Measurements from ENCODE around the gene MST1. TPM values are rescaled to one million over a fixed set of nuclear protein-coding genes. Genes with fewer than 3 reads are reported as not detected.
A peak's percentile ranks its signal among the peaks of the same experiment; 100 is the strongest.
"Not testable (repeated sequence)": the region's sequence is repeated elsewhere in the genome, so short reads cannot be mapped to it uniquely, and the experiment has no call there.

The MST1 gene
- total RNA-seq, 1 experiment from 2014 or later = 13.8 TPM

- POLR2A ChIA-PET = interaction anchor here (0.8 to 1.0 kb wide), 2 partner anchors 19 to 210 kb away, joined by 3 to 6 read pairs; partner anchors contain the start of gene AMIGO3
Measured at GRCh38 chr3:49700453-49701128, 11.3 kb upstream of the MST1 start.

GRCh38 chr3:49700014-49700413 is 10.7 kb upstream of the MST1 start:
- TF ChIP-seq FOXP1 (CRISPR knock-in tag; IDR thresholded peaks at IDR 0.05; ENCODE audit: borderline replicate concordance) (no peak), MYBL2 (CRISPR knock-in tag; IDR thresholded peaks at IDR 0.05) (no peak), CREM (CRISPR knock-in tag; IDR thresholded peaks at IDR 0.05) (no peak)
- H3K4me3 Mint-ChIP-seq = no peak overlapping the region
- ATAC-seq (no peak), DNase-seq (ENCODE audit: low spot score) (no peak)
- H3K36me3 Mint-ChIP-seq = peaks cover 3% of the 10 kb centered on the region
- H3K27ac Mint-ChIP-seq = peak overlapping the region; percentile 88; the same call in 1 of the 2 replicates
- no peaks in the 10 kb centered on the region for H3K9me3 Mint-ChIP-seq
- peaks cover 16% of the 10 kb centered on the region for H3K4me1 Mint-ChIP-seq
- ChIA-PET CTCF (interaction anchor here (0.8 to 3.4 kb wide), 4 partner anchors 103 to 160 kb away, joined by 3 to 29 read pairs (median 4); partner anchors contain the start of gene INKA1), POLR2A (no interaction called here)
- no peaks in the 10 kb centered on the region for H3K27me3 Mint-ChIP-seq (ENCODE audit: low read depth)

More at GRCh38 chr3:49700453-49701128, 11.3 kb upstream of the MST1 start:
- Mint-ChIP-seq H3K9me3 (no peaks in the 10 kb centered on the region), H3K27ac (peak overlapping the region; percentile 27; the same call in 1 of the 2 replicates), H3K36me3 (peaks cover 3% of the 10 kb centered on the region), H3K27me3 (ENCODE audit: low read depth) (no peaks in the 10 kb centered on the region), H3K4me1 (peaks cover 16% of the 10 kb centered on the region), H3K4me3 (no peak overlapping the region)
- DNase-seq (ENCODE audit: low spot score) (peak; percentile 52), ATAC-seq (peak; percentile 27)
- TF ChIP-seq ZNF281 (CRISPR knock-in tag; IDR thresholded peaks at IDR 0.05) (no peak), CTCF (IDR thresholded peaks at IDR 0.05) (peak; percentile 14; the same call in 1 of the 2 replicates), MYBL2 (CRISPR knock-in tag; IDR thresholded peaks at IDR 0.05) (no peak), SMAD4 (CRISPR knock-in tag; IDR thresholded peaks at IDR 0.05) (no peak), ZNF396 (CRISPR knock-in tag; IDR thresholded peaks at IDR 0.05; ENCODE audit: borderline replicate concordance) (no peak)
- CTCF ChIA-PET = interaction anchor here (0.6 to 3.7 kb wide), 65 partner anchors 8 to 423 kb away, joined by 3 to 55 read pairs (median 4); partner anchors contain the start of genes AMIGO3, AMT, CAMKV and GMPPB

GRCh38 chr3:49699281-49699979 is 10.2 kb upstream of the MST1 start:
- Mint-ChIP-seq H3K27me3 (ENCODE audit: low read depth) (no peaks in the 10 kb centered on the region), H3K4me1 (peaks cover 16% of the 10 kb centered on the region), H3K36me3 (peaks cover 3% of the 10 kb centered on the region), H3K9me3 (no peaks in the 10 kb centered on the region), H3K27ac (no peak overlapping the region), H3K4me3 (no peak overlapping the region)
- DNase-seq (ENCODE audit: low spot score) (no peak), ATAC-seq (no peak)
- POLR2A ChIA-PET = no interaction called here
- TF ChIP-seq SMAD4 (CRISPR knock-in tag; IDR thresholded peaks at IDR 0.05) (no peak), CREM (CRISPR knock-in tag; IDR thresholded peaks at IDR 0.05) (no peak), HMGA2 (CRISPR knock-in tag; IDR thresholded peaks at IDR 0.05) (no peak)
- CTCF ChIA-PET = interaction anchor here (0.8 to 3.4 kb wide), 2 partner anchors 104 to 159 kb away, joined by 4 to 29 read pairs; partner anchors contain the start of gene INKA1

- POLR2A ChIA-PET; H3K4me3 Mint-ChIP-seq; H3K9me3 Mint-ChIP-seq; DNase-seq (ENCODE audit: low spot score); H3K36me3 Mint-ChIP-seq; H3K4me1 Mint-ChIP-seq; CTCF ChIA-PET; H3K27ac Mint-ChIP-seq; H3K27me3 Mint-ChIP-seq (ENCODE audit: low read depth): not testable (repeated sequence)
- ATAC-seq = peak; percentile 33
Measured at GRCh38 chr3:49695350-49696015, 6.2 kb upstream of the MST1 start.

- ATAC-seq; H3K4me1 Mint-ChIP-seq; CTCF ChIA-PET; H3K27ac Mint-ChIP-seq; H3K36me3 Mint-ChIP-seq; POLR2A ChIA-PET; H3K4me3 Mint-ChIP-seq; H3K9me3 Mint-ChIP-seq; DNase-seq (ENCODE audit: low spot score); H3K27me3 Mint-ChIP-seq (ENCODE audit: low read depth): not testable (repeated sequence)
Measured at GRCh38 chr3:49694409-49695070, 5.3 kb upstream of the MST1 start.

GRCh38 chr3:49691481-49691880 is 2.2 kb upstream of the MST1 start:
- CTCF ChIA-PET = interaction anchor here (0.6 to 1.0 kb wide), 2 partner anchors 10 to 283 kb away, joined by 3 to 6 read pairs; no protein-coding TSS in a partner anchor
- H3K36me3 Mint-ChIP-seq; H3K27ac Mint-ChIP-seq; H3K9me3 Mint-ChIP-seq; H3K4me3 Mint-ChIP-seq; POLR2A ChIA-PET; H3K27me3 Mint-ChIP-seq (ENCODE audit: low read depth); ATAC-seq; DNase-seq (ENCODE audit: low spot score): not testable (repeated sequence)
- peaks cover 17% of the 10 kb centered on the region for H3K4me1 Mint-ChIP-seq

- H3K27ac Mint-ChIP-seq; H3K36me3 Mint-ChIP-seq; POLR2A ChIA-PET; H3K27me3 Mint-ChIP-seq (ENCODE audit: low read depth); DNase-seq (ENCODE audit: low spot score); ATAC-seq; H3K9me3 Mint-ChIP-seq: not testable (repeated sequence)
- Mint-ChIP-seq H3K4me3 (peak overlapping the region; percentile 98), H3K4me1 (peaks cover 17% of the 10 kb centered on the region)
- CTCF ChIA-PET = interaction anchor here (1.0 kb wide), 1 partner anchor 10 kb away, joined by 6 read pairs; no protein-coding TSS in a partner anchor
Measured at GRCh38 chr3:49690856-49691255, 1.6 kb upstream of the MST1 start.

Data from WTC11 (cell line).